Activated CD4-positive, alpha-beta T cell treated with anti-CD3 and anti-CD28 coated beads for 1 hour (primary cell): ENCODE results near the gene IPPK.

Source experiments
- DNase-seq: peaks from one replicate; pipeline ENCODE4 v3.0.0-alpha.2; 2020

Gene IPPK, protein sequence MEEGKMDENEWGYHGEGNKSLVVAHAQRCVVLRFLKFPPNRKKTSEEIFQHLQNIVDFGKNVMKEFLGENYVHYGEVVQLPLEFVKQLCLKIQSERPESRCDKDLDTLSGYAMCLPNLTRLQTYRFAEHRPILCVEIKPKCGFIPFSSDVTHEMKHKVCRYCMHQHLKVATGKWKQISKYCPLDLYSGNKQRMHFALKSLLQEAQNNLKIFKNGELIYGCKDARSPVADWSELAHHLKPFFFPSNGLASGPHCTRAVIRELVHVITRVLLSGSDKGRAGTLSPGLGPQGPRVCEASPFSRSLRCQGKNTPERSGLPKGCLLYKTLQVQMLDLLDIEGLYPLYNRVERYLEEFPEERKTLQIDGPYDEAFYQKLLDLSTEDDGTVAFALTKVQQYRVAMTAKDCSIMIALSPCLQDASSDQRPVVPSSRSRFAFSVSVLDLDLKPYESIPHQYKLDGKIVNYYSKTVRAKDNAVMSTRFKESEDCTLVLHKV

DNA sequence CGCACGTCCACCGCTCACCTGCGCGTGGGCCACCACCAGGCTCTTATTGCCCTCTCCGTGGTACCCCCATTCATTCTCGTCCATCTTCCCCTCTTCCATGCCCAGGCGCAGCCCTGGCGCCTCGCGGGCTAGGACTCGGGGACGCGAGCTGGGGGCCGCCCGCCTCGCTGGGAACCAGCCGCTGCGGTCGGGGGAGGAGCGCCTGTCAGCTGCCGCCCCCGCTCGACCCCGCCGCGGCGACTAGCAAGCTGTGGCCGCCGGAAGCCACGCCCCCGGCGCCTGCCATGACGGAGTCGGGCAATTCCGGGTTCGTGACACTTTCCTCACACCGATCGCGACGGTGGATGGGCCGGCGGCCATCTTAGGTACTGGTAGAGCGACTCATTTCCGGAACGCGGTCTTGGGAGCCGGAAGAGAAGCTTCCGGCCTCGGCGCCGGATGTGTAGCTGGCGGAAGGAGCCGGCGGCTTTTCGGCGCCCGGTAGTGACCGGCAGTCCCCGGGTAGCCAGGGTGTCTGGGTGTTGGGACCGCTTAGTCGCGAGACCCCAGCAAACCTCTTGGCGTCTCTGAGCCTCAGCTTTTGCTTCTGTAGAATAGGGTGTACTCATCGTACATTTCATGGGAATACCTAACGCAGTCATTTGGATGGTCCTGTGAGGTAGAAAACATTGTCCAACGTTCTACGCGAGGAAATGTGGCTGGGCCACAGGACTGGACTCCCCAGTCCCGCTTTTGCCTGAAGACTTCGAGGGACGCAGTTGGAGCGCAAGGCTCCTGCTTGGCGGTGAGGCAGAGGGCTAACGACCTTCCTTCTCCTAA is at the start of gene IPPK:
Gene IPPK, minus strand, starts transcription at position 242 of the 819 bp plus-strand sequence. Its CDS starts 143 bp downstream, at position 99.
- peak; percentile 97 for DNase-seq

DNA sequence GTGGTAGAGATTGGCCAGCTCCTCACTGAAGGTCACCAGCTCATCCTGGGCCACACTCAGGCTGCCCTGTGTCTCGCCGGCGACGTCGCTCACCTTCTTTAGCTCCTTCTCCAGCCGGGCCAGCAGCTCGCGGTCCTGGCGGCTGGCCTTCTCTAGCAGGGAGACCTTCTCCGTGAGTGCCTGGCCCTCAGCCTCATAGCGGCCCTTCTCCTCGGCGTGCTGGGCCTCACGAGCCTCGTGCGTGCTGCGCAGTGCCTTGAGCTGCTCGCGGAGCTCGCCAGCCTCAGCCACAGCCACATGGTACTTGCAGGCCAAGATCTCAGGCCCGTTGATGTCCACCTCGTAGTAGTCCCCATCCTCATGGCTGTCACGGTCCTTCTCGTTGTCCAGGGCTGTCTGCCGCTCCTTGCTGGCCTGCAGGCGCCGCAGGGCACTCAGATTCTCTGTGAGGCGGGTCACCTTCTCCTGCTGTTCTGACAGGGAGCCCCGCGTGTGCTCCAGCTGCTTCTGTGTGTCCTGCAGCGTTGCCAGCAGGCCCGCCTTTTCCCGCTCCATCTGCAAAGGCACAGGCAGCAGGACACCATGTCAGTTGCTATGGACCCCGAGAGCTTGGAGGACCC is 49.2 kb upstream of the IPPK start:
- no peak for DNase-seq

DNA sequence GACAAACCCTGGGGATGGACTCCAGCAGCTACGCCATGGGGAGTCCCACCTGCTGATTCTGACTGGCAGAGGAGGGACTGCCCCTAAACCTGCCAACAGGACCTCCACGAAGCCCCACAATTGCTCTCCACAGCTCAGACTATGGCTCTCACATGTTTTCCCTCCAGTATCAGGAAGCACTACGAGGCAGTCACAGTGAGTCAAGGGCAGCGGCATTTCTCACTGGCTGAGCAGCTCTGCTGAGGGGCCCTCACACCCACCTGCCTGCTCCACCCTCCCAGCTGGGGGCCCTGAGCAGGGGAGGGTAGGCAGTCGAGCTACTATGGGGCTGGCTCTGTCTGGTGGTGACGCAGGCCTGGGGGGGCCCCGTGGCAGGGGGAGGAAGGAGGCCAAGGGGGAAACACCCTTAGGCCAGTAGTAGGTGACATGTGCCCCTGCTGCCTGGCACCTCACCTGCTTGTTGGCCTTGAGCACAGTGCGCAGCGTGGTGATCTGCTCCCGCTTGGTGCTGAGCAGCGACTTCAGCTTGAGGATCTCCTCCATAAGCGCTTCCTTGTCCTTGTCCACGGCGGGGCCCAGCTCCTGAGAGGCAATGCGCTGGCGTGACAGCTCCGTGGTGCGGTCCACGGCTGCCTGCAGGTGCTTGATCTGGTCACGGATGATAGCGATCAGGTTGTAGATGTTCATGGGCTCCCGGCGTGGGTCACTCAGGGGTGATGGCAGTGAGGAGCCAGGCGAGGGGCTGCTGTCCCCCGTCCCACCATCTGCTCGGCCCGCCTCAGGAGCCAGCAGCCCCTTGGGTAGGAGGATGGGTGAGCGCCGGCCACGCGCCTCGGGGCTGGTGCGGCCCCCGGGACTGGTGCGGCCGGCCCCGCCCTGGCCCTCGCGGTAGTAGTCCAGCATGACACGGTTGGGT is 48.4 kb upstream of the IPPK start:
- no peak for DNase-seq

DNA sequence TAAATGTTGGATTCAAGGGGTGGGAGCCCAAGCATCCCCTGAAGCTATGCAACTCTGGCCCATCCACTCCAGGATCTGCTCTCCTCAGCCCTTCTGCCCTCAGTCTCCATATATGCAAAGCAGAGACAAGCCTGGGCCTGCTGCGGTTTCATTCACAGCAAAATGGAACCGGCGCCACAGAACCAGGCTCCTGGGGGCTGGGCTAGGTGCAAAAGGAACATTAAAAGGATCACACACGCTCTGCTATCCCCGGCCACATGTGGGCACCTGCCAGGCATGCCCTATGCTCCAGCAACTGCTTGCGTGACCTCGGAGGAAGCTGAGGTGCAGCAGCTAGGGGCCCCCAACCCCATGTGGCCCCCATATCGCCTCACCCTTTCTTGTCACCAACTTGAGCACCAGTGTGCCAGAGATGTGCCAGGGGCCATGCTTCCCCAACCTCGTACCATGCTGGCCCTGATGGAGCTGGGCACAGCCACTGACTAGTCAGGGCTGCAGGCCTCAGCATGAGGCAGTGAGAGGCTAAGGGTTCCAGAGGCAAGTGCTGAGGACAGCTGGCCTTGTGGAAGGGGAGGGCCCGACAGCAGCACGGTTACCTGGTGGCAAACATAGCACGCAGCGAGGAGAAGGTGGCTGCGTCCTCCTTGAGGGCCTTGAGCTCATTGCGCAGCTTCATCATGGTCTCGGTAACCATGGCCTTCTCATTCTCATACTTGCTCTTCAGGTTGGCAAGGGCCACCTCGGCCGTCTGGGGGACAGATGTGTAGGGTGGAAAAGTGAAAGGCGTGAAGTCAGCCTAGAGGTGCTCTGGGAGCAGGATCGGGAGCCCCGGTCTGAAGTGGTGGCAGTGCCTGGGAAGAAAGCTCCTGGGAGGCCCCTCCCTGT is 47.5 kb upstream of the IPPK start:
- no peak for DNase-seq

DNA sequence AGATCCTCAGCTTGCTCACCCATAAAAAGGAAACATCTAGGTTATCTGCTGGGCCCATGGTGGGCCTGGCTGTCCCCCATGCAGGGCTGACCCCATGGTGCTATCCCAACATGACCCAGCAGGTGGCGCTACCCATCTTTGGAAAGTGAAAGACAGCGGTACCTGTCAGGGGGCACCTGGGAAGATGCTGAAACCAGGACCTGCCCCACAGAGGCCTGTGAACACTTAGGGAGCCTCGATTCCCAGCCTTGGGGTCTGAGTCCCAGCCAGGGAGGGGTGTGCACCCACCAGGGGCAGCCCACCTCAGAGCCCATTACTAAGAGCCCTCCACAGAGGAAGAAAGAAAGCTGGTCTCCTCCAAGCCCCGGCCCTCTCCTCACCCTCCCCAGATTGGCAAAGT is 46.6 kb upstream of the IPPK start:
- peak; percentile 73 for DNase-seq

DNA sequence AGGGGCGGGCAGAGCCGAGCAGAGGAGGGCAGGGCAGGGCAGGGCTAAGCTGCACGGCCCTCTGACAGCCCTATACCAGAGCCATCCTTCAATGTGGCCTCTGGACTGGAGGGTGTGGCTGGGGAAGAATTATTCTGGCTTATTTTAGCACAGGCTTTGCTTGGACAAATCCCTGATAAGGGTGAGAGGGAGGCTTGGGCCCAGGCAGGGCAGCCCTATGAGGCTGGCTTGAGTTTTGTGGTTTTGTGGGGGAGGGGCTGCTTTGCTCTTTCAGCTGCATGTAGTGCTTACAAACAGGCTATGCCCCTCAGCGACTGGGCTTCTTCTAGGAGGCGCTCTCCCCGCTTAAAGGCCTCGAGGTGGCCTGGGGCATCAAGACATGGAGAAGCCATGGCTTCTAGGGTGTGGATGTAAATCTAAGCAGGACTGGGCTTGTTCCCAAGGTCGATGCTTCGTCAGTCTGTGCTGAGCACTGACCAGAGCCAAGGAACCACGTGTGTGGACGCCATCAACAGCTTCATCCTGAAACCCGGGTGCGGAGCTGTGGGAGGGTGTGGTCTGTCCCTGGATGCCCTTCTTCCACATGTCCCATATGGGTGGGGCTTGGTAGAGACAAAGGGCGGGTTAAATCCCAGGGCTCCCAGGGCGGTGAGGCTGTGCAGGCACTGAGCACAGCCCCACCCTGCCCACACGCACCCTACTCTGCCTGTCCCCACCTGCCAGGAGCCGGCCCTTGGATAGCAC is 45.7 kb upstream of the IPPK start:
- no peak for DNase-seq

DNA sequence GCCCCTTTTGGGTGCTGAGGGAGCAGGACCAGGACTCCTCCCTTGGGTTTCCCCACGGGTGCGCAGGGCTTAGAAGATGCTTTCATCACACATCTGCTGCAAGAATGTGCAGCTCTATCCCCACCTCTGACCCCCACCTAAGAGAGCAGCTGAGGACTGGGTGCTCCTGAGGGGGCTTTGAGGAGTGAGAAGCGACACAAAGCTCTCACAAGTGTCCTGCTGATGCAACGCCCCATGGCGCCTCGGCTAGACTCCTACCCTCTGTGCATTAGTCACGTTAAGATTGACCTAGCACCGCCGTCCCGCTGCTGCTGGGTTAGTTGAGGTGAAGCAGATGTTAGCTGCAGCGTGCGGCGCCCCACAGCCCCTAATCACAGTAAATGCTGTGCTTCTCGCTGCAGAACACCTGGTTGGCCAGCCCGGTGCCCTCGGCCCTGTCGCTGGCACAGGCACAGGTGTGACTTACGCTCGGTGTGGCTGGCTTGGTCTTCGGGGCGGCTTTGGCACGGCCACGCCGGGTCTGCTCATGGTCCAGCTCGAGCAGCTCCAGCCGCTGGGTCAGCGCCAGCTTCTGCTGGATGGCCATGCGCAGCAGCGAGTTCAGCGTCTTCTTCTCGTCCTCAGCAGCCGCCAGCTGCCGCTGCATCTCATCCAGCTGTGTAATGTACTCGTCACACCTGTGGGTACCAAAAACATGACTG is 45.0 kb upstream of the IPPK start:
- no peak for DNase-seq

DNA sequence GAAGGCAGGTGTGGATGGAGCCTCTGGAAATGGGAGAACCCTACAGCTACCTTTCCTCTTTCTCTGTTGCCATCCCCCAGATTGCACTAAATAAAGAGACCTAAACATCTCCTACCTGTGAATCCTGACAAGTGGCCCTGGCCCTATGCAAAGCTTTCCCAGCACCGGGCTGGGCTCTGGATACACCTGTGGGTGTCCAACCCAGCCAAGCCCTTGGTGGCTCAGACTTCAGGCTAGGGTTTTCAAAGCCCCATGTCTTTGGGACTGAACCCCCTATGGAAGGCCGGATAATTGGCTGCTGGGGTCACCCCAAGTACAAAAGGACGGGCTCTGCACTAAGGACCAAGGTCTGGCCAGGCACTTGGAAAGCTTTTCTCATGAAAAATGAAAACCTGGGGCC is 44.1 kb upstream of the IPPK start:
- no peak for DNase-seq

DNA sequence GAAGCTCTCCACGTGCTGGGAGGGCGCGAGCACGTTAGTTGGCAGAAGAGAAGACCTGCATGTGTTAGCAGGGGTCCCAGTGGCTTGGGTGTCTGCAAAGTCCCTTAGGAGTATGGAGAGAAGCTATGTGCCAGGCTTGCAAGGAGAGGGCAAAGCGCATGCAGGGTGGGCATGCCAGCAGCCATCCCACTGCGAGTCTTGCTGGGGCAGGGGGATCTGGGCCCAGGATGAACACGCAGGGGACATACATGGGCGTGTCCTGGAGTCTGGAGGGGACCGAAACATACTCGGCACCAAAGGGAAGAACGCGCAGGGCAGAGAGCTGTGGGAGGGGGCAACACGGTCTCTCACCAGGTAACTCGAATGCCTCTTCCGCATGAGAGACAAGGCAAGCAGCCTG is 43.6 kb upstream of the IPPK start:
- no peak for DNase-seq

DNA sequence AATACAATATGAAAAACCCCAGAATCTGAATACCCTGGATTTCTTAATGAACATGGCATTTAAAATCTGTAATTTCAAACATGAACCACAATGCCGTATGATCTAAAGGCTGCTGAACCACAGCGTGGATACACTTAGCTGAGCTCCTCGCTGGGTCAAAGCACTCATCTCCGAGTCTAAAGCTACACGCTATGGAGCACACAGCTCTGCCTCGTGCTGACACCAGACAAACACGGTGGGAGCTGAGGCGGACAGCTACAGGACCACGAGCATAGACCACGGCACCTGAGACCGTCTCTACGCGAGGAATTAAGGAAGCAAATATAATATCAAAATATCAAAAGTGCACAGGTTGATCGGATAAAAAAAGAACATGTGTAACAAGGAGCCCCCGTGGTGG is 42.8 kb upstream of the IPPK start:
- DNase-seq, result no peak

DNA sequence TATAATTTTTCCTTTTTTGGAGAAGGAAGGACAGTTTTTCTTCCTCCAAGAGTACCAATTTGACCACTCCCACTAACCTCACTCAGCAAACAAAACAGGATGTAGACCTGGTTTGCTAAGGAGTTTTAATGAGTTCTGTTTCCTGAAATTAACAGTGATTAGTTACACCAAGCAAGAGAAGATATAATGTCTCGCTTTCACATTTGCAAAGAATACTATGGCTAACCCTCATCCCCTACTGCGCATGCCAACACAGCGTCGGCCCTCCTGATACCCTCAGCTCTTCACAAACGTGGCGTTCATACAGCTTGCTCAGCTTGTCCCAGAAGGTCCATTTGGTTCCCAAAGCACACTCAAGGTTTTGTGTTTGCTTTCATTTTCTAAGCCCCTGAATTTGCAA is 41.9 kb upstream of the IPPK start:
- no peak for DNase-seq

DNA sequence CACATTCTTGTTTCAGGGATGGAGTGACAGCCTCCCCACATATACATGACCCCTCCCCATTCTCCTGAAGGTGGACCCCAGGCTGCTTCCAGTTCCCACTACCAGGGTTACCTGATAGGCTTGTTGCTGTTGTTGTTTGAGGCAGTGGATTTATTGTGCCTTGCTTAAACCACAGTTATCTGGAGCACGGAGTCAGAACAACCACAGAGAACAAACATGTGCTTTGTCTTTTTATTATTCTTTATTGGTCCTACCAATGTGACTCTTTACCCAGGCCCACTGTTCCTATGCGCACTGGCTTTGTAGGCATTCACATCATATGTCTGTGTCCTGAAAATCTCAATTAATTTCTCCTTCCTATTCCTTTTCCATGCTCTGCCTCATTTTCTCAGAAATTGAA is 41.2 kb upstream of the IPPK start:
- DNase-seq, result no peak

DNA sequence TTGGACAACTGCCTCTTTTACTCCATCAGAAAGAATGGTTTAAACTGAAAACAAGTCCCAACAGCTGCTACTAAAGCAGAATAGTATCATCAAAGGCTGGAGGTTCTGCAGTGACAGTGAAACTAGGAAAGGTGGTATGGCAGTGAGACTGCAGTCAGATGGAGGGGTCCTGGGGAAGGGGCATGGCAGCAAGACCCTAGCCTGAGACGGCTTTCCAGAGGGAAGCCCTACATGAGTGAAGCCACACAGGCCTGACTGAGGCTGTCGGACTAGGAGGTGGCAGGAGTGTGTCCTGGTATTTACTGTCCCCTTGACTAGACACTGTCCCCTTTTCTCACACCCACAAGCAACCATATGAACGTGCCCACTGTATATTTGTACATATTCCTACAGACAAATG is 40.4 kb upstream of the IPPK start:
- no peak for DNase-seq

DNA sequence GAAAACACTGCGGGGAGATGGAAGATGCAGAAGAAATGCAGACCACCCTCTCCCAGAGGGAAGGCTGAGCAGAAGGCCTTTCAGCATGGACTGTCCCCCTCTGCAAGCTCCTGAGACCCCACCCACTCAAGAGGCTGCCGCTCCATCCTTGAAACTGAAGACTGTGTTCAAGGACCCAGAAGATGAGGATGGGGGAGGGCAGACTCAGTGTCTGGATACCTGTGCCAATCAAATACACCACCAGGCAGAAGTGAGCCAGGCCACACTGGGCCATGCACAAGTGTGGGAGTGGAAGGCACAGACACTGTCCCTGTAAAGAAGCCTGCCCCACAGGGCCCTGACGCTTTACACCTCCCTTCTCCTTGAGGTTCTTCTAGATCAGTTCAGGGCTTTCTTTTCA is 40.0 kb upstream of the IPPK start:
- DNase-seq, result no peak

DNA sequence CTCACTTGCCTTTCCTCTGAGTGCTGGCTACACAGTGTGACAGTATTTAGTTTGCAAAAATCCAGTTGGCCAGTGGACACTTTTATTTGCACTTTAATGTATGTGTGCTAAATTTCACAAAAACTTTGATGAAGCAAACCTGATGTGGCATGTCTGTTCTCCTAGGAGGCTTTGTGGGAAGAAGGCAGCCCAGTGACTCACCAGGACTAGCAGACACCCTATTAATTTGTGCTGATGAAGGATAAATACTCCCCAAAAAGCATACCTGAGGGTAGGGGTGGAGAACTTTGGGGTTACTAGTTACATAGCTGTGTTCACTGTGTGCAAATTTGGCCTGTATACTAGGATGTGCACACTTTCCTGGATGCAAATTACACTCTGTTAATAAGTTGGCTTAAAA is 39.3 kb upstream of the IPPK start:
- DNase-seq, result no peak

DNA sequence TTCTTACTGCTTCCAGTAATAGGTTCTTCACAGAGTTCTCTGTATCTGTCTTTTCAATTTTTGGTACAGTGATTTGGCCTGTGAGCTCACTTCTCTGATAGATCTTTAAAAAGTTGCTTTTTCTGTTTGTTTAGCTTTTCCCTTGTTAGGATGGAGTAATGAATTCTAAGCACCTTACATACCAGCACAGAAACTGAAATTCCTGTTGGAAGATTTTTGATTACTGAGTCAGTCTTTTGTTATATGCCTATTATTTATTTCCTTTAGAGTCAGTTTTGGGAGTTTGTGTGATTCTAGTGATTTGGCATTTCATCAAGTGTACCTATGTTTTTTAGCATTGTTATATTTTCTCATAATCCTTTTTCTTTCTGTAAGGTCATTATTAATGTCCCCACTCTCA is 37.6 kb upstream of the IPPK start:
- DNase-seq, result no peak

DNA sequence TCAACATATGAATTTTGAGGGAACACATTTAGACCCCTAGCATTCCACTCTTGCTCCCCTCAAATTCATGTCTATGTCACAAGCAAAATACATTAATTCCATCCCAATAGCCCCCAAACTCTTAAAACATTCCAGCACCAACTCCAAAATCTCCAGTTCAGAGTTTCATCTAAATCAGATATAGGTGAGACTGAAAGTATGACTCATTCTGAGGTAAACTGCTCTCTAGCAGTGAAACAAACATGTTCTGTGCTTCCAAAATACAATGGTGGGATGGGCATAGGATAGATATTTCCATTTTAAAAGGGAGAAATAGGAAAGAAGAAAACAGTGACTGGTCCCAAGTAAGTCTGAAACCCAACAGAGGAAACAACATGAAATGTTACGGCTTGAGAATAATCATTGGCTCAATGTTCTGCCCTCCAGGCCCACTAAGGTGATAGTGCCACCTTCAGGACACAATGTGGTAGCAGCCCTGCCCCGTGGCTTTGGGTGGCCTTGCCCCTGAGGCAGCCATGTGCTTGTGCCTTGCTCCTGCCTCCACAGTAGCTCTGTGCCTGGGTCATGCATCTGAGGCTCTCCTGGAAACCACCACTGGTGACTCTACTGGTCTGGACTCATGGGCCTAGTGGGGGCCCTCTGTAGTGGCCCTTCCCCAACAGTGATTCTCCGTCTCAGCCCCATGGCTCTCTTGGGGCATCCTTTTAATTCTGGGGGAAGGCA is 36.4 kb upstream of the IPPK start:
- no peak for DNase-seq

DNA sequence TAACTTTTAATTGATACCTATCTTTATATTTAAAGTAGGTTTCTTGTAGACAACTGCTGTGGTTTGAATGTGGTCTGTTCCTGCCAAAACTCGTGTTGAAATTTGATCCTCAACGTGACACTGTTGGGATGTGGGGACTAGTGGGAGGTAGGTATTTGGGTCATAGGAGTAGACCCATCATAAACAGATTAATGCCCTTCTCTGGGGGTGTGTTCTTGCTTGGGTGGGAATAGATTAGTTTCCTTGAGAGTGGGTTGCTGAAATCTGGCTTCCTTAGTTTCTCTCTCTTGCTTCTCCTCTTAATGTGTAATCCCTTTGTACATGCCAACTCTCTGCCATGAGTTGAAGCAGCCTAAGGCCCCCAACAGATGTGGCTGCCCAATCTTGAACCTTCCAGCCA is 34.6 kb upstream of the IPPK start:
- DNase-seq, result no peak

DNA sequence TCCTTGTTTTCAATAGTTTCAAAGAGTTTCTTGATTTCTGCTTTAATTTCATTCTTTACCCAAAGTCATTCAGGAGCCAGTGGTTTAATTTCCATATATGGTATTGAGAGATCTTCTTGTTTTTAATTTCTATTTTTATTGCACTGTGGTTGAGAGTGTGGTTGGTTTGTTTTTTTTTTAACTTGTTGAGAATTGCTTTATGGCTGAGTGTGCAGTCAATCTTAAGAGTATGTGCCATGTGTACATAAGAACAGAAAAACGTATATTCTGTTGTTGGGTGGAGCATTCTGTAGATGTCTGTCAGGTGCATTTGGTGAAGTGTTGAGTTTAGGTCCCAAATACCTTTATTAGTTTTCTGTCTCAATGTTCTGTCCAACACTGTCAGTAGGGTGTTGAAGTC is 26.7 kb upstream of the IPPK start:
- DNase-seq, result no peak
